Measurements from ENCODE around the gene CNN3.

Gene CNN3

DNA sequence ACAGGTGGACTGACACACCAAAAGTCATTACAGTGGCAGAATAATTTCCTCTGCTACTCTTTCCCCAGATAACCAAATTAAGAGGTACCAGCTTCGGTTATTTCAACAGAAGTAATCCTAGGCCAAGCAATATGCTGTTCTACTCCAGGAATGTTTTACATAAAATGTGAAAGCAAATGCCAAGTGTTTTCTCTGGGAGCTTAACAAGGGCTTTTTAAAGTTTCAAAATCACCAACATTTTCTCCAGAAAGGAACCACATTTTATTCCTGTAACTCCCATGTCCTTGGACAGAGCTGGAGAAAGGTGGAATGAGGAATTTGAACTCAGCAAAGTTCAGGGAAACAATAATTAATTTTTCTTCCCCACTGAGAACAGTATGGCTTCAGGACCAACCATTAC lies 27.2 kb downstream of the CNN3 start:
- Histone ChIP-seq H3K36me3 (ENCODE audit: control insufficient read depth, insufficient read depth, low read length) (no peaks in the 10 kb centered on the region), H3K27me3 (replicated peaks; ENCODE audit: control insufficient read depth, insufficient read depth, low read length) (no peaks in the 10 kb centered on the region), H3K4me3 (replicated peaks; ENCODE audit: low read depth, low read length) (no peak overlapping the region)
- TF ChIP-seq, protein P1, sequence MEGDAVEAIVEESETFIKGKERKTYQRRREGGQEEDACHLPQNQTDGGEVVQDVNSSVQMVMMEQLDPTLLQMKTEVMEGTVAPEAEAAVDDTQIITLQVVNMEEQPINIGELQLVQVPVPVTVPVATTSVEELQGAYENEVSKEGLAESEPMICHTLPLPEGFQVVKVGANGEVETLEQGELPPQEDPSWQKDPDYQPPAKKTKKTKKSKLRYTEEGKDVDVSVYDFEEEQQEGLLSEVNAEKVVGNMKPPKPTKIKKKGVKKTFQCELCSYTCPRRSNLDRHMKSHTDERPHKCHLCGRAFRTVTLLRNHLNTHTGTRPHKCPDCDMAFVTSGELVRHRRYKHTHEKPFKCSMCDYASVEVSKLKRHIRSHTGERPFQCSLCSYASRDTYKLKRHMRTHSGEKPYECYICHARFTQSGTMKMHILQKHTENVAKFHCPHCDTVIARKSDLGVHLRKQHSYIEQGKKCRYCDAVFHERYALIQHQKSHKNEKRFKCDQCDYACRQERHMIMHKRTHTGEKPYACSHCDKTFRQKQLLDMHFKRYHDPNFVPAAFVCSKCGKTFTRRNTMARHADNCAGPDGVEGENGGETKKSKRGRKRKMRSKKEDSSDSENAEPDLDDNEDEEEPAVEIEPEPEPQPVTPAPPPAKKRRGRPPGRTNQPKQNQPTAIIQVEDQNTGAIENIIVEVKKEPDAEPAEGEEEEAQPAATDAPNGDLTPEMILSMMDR (IDR thresholded peaks at IDR 0.05; ENCODE audit: insufficient read depth, low read length, poor library complexity, severe bottlenecking): no peak
- DNase-seq (ENCODE audit: extremely low read depth, insufficient read length): no peak

DNA sequence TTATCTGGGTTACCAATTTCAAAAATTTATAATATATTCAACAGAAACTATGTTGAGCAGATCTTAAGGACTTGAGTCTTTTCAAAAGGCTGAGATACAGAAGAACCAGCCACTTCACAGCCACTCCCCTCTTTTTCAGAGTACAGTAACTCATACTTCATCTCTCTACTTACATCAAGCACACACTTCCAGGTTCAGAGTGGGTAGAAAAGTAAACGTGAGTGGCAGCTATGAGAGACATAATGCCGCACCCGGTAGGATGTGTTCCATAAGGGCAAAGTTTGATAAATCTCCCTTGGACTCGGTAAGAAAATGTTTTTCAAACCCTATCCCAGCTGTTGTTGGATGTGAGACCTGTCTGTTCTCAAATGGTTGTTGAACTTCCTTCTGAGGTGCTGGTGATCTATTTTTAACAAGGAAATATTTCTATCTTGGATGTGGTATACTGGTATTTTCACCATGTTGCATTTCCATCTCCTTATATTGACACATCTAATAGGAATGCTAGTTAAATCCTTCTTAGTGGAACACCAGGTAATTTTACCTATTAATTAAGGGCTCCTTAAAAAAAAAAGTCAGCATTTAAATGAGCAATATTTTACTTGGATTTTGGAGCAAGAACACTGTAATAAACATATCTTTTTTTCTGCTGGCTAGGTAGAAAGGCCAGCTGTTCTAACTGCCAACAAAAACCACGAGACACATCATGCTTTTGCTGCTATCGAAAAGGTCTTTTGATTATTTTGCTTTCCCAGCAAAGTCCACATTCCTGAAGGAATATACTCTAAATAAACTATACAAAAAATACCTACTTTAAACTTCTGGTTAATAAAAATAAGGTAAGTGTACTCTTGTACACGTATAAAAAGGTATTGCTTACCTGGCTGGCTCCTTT lies 28.2 kb downstream of the CNN3 start:
- DNase-seq (ENCODE audit: extremely low read depth, insufficient read length): no peak
- no peak overlapping the region for H3K4me3 ChIP-seq (replicated peaks; ENCODE audit: low read depth, low read length)
- TF ChIP-seq, protein P1 (IDR thresholded peaks at IDR 0.05; ENCODE audit: insufficient read depth, low read length, poor library complexity, severe bottlenecking): no peak
- no peaks in the 10 kb centered on the region for H3K36me3 ChIP-seq (ENCODE audit: control insufficient read depth, insufficient read depth, low read length)
- no peaks in the 10 kb centered on the region for H3K27me3 ChIP-seq (replicated peaks; ENCODE audit: control insufficient read depth, insufficient read depth, low read length)

DNA sequence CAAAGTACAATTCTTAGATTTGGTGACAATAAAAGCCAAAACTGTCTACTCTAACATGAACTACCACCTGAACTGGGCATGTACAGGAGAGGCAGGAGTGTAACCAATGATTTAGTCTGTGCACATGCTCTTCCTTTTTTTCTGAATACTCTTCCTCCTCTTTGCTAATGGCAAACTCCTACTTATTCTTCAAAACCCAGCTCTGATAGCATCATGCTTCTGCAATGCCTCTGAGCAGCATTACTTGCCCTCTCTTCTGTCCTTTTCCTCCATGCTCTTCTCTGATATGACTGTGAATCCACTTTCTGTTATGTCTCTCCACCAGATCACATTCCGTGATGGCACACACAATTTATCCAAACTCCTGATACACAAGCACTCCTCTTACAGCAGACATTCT lies 31.4 kb downstream of the CNN3 start:
- no peaks in the 10 kb centered on the region for H3K36me3 ChIP-seq (ENCODE audit: control insufficient read depth, insufficient read depth, low read length)
- no peak for DNase-seq (ENCODE audit: extremely low read depth, insufficient read length)
- no peak overlapping the region for H3K4me3 ChIP-seq (replicated peaks; ENCODE audit: low read depth, low read length)
- TF ChIP-seq, protein P1 (IDR thresholded peaks at IDR 0.05; ENCODE audit: insufficient read depth, low read length, poor library complexity, severe bottlenecking): no peak
- no peaks in the 10 kb centered on the region for H3K27me3 ChIP-seq (replicated peaks; ENCODE audit: control insufficient read depth, insufficient read depth, low read length)

DNA sequence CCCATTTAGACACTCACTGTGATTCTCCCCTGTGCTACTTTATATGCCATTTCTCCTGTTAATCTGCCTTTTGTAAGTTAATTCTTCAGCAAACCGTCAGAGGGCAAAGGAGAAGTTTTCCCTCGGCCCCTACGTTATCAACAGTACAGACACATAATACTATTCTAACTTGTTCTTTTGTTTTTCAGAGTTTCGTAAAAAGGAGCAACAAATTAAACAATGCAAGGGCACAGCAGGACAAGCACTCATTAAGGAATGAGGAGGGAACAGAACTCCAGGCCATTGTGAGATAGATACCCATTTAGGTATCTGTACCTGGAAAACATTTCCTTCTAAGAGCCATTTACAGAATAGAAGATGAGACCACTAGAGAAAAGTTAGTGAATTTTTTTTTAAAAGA lies 32.3 kb downstream of the CNN3 start:
- TF ChIP-seq, protein P1 (IDR thresholded peaks at IDR 0.05; ENCODE audit: insufficient read depth, low read length, poor library complexity, severe bottlenecking): no peak
- Histone ChIP-seq H3K4me3 (replicated peaks; ENCODE audit: low read depth, low read length) (no peak overlapping the region), H3K36me3 (ENCODE audit: control insufficient read depth, insufficient read depth, low read length) (no peaks in the 10 kb centered on the region), H3K27me3 (replicated peaks; ENCODE audit: control insufficient read depth, insufficient read depth, low read length) (no peaks in the 10 kb centered on the region)
- DNase-seq (ENCODE audit: extremely low read depth, insufficient read length): no peak

DNA sequence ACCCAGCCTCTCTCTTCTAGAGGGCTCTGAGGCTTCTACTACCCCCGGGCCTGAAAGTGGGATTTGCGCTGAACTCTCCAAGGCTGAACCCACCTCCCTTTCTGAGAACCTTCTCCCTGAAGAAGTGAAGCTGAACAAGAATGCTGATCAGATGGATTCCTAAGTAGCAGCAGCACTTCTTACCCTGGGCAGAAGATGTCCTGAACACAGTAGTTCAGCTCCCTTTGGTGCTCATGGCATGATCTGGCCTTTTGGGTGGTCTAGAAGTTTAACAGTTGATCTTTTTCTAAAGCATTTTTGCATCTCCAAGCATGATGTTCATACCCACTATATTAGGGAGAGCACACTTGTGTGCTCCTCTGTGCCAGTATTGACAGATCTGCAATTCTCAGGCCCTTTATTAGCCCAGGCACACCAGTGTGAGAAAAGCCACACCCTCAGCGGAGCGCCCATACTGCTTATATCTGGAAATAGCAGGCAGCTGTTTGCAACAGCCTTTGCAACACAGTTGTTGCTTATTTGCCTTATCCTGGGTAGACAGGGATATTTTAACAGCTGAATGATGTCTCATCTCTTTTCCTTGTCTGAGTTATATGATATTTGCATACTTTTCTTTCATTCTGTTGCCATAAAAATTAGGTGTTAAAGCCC lies 34.2 kb downstream of the CNN3 start:
- DNase-seq (ENCODE audit: extremely low read depth, insufficient read length): no peak
- no peaks in the 10 kb centered on the region for H3K36me3 ChIP-seq (ENCODE audit: control insufficient read depth, insufficient read depth, low read length)
- H3K4me3 ChIP-seq (replicated peaks; ENCODE audit: low read depth, low read length): no peak overlapping the region
- no peaks in the 10 kb centered on the region for H3K27me3 ChIP-seq (replicated peaks; ENCODE audit: control insufficient read depth, insufficient read depth, low read length)
- TF ChIP-seq, protein P1 (IDR thresholded peaks at IDR 0.05; ENCODE audit: insufficient read depth, low read length, poor library complexity, severe bottlenecking): no peak
